ENCODE results near the gene ISOC1. TPM values are rescaled to one million over a fixed set of nuclear protein-coding genes. Genes with fewer than 3 reads are reported as not detected.

The ISOC1 gene
- total RNA-seq, 3 donors from 2014 or later (not counting 1 experiment from before 2014, with no cell fraction given) = 11.3 to 15.5 (median 15.1) TPM

- Mint-ChIP-seq H3K9me3 (no peaks in the 10 kb centered on the region), H3K36me3 (no peaks in the 10 kb centered on the region), H3K4me3 (no peak overlapping the region), H3K27ac (no peak overlapping the region), H3K27me3 (ENCODE audit: low read depth in 2 of 2) (no peaks in the 10 kb centered on the region), H3K4me1 (peaks cover 30 to 31% of the 10 kb centered on the region in 2 donors)
- intact Hi-C loops (cut with micrococcal nuclease) = loop anchor here (10.0 kb wide), 1 partner anchor 1013 kb away; the partner anchor contains the start of gene SLC12A2
- DNase-seq (no peak), ATAC-seq (no peak)
- no peaks in the 10 kb centered on the region for H3K36me3 ChIP-seq (ENCODE audit: control insufficient read depth, insufficient read depth, low read length)
- peaks cover 11% of the 10 kb centered on the region for H3K4me1 ChIP-seq (ENCODE audit: control insufficient read depth, insufficient read depth, low read length)
- no peak overlapping the region for H3K27ac ChIP-seq (ENCODE audit: low read length)
- no peak for TF ChIP-seq CTCF (IDR thresholded peaks at IDR 0.05)
- H3K9me3 ChIP-seq (ENCODE audit: control insufficient read depth, insufficient read depth, low read length) = no peaks in the 10 kb centered on the region
- 97% methylated on average over 11 of the region's 11 CpGs for WGBS (ENCODE audit: insufficient coverage)
- no peaks in the 10 kb centered on the region for H3K27me3 ChIP-seq (ENCODE audit: control insufficient read depth, insufficient read depth, low read length)
- no peak overlapping the region for H3K4me3 ChIP-seq (ENCODE audit: low read length)
Observed at GRCh38 chr5:129097498-129098296, 3.1 kb downstream of the ISOC1 start.

GRCh38 chr5:129098488-129099183 is 4.1 kb downstream of the ISOC1 start:
- no peak for TF ChIP-seq CTCF (IDR thresholded peaks at IDR 0.05)
- Histone ChIP-seq H3K4me3 (ENCODE audit: low read length) (no peak overlapping the region), H3K27me3 (ENCODE audit: control insufficient read depth, insufficient read depth, low read length) (no peaks in the 10 kb centered on the region), H3K4me1 (ENCODE audit: control insufficient read depth, insufficient read depth, low read length) (peaks cover 11% of the 10 kb centered on the region), H3K9me3 (ENCODE audit: control insufficient read depth, insufficient read depth, low read length) (no peaks in the 10 kb centered on the region), H3K27ac (ENCODE audit: low read length) (no peak overlapping the region), H3K36me3 (ENCODE audit: control insufficient read depth, insufficient read depth, low read length) (no peaks in the 10 kb centered on the region)
- no peaks in the 10 kb centered on the region for H3K9me3 Mint-ChIP-seq
- ATAC-seq (no peak), DNase-seq (no peak)
- 46% methylated on average over 3 of the region's 3 CpGs for WGBS (ENCODE audit: insufficient coverage)
- H3K4me3 Mint-ChIP-seq = no peak overlapping the region
- no peaks in the 10 kb centered on the region for H3K27me3 Mint-ChIP-seq (ENCODE audit: low read depth in 2 of 2)
- intact Hi-C loops (cut with micrococcal nuclease) = loop anchor here (10.0 kb wide), 1 partner anchor 1014 kb away; the partner anchor contains the start of gene SLC12A2
- H3K27ac Mint-ChIP-seq = no peak overlapping the region
- H3K4me1 Mint-ChIP-seq = peaks cover 30 to 31% of the 10 kb centered on the region in 2 donors
- no peaks in the 10 kb centered on the region for H3K36me3 Mint-ChIP-seq

GRCh38 chr5:129099184-129099569 is 4.6 kb downstream of the ISOC1 start:
- H3K36me3 Mint-ChIP-seq = no peaks in the 10 kb centered on the region
- intact Hi-C loops (cut with micrococcal nuclease) = loop anchor here (10.0 kb wide), 1 partner anchor 1014 kb away; the partner anchor contains the start of gene SLC12A2
- no CpG with 5 or more reads among the region's 1 CpG for WGBS (ENCODE audit: insufficient coverage)
- H3K4me1 Mint-ChIP-seq = peaks cover 27 to 30% of the 10 kb centered on the region in 2 donors
- TF ChIP-seq CTCF (IDR thresholded peaks at IDR 0.05) = no peak
- no peak for DNase-seq
- no peak overlapping the region for H3K4me3 ChIP-seq (ENCODE audit: low read length)
- H3K27ac ChIP-seq (ENCODE audit: low read length) = no peak overlapping the region
- H3K36me3 ChIP-seq (ENCODE audit: control insufficient read depth, insufficient read depth, low read length) = no peaks in the 10 kb centered on the region
- ATAC-seq = no peak
- no peaks in the 10 kb centered on the region for H3K9me3 Mint-ChIP-seq
- no peaks in the 10 kb centered on the region for H3K27me3 Mint-ChIP-seq (ENCODE audit: low read depth in 2 of 2)
- no peak overlapping the region for H3K4me3 Mint-ChIP-seq
- peaks cover 7% of the 10 kb centered on the region for H3K4me1 ChIP-seq (ENCODE audit: control insufficient read depth, insufficient read depth, low read length)
- H3K9me3 ChIP-seq (ENCODE audit: control insufficient read depth, insufficient read depth, low read length) = no peaks in the 10 kb centered on the region
- H3K27me3 ChIP-seq (ENCODE audit: control insufficient read depth, insufficient read depth, low read length) = no peaks in the 10 kb centered on the region
- no peak overlapping the region for H3K27ac Mint-ChIP-seq

Measured in natural killer cell (primary cell).